AG10803 (cell line): ENCODE results near the gene C19orf33.

ENCODE experiments used
- DNase-seq: peaks from one replicate; pipeline ENCODE4 v3.0.0; 2010; ENCODE audit warnings: low read depth
- H3K4me3 ChIP-seq: 2 replicates; pipeline ENCODE4 v1.5.1; 2011; ENCODE audit warnings: mild to moderate bottlenecking, low read length, control low read depth
- CTCF ChIP-seq: conservative IDR thresholded peaks from 2 replicates; pipeline ENCODE4 v1.5.1; 2011; ENCODE audit warnings: mild to moderate bottlenecking, low read length, control low read depth, inconsistent platforms

The C19orf33 gene

GRCh38 chr19:38351865-38352395, 47.9 kb downstream of the C19orf33 start:
- no peak for TF ChIP-seq CTCF
- no peak overlapping the region for H3K4me3 ChIP-seq
- DNase-seq = no peak

- H3K4me3 ChIP-seq = no peak overlapping the region
- TF ChIP-seq CTCF = no peak
- DNase-seq = no peak
Measured at GRCh38 chr19:38352611-38353010, 48.6 kb downstream of the C19orf33 start.
